Osteocyte (in vitro differentiated cells): ENCODE data around the gene SLC35F3. TPM values are rescaled to one million over a fixed set of nuclear protein-coding genes. Genes with fewer than 3 reads are reported as not detected.

Source experiments
- DNase-seq: peaks from one replicate; pipeline ENCODE4 v3.0.0; 2021; ENCODE audit warnings: mixed read lengths; ENCODE audit not compliant: unreplicated experiment; ENCODE audit errors: extremely low spot score
- H3K27ac Mint-ChIP-seq: one replicate; pipeline ENCODE4 v1.8.0; 2021; ENCODE audit warnings: mild to moderate bottlenecking, mixed read lengths; ENCODE audit not compliant: unreplicated experiment
- H3K27me3 Mint-ChIP-seq: one replicate; pipeline ENCODE4 v1.8.0; 2021; ENCODE audit warnings: mixed read lengths; ENCODE audit not compliant: unreplicated experiment
- H3K36me3 Mint-ChIP-seq: one replicate; pipeline ENCODE4 v1.8.0; 2021; ENCODE audit warnings: mixed read lengths; ENCODE audit not compliant: unreplicated experiment
- H3K4me1 Mint-ChIP-seq: one replicate; pipeline ENCODE4 v1.8.0; 2021; ENCODE audit warnings: mixed read lengths; ENCODE audit not compliant: unreplicated experiment
- H3K4me3 Mint-ChIP-seq: one replicate; pipeline ENCODE4 v1.8.0; 2021; ENCODE audit warnings: mild to moderate bottlenecking, moderate library complexity, mixed read lengths; ENCODE audit not compliant: unreplicated experiment
- H3K9me3 Mint-ChIP-seq: one replicate; pipeline ENCODE4 v1.8.0; 2021; ENCODE audit warnings: mixed read lengths; ENCODE audit not compliant: unreplicated experiment
- CTCF ChIP-seq: fragments of 200-600 bp; sonication (generic); IDR thresholded peaks from 2 replicates; pipeline ENCODE4 v1.5.0; 2021; ENCODE audit warnings: antibody characterized with exemption, mild to moderate bottlenecking, moderate library complexity
- total RNA-seq: library from RNA; stranded (reverse); gene quantifications from 2 replicates; pipeline ENCODE4 v1.2.1, GENCODE V29; 2021

SLC35F3 gene
- total RNA-seq, 1 donor from 2014 or later = not detected

GRCh38 chr1:234292548-234292947, 388.1 kb downstream of the SLC35F3 start:
- Mint-ChIP-seq H3K36me3 (no peaks in the 10 kb centered on the region), H3K9me3 (peaks cover 15% of the 10 kb centered on the region), H3K4me3 (no peak overlapping the region), H3K27me3 (no peaks in the 10 kb centered on the region), H3K27ac (no peak overlapping the region), H3K4me1 (no peaks in the 10 kb centered on the region)
- no peak for TF ChIP-seq CTCF
- DNase-seq = no peak

- no peaks in the 10 kb centered on the region for H3K4me1 Mint-ChIP-seq
- no peak for DNase-seq
- no peak overlapping the region for H3K4me3 Mint-ChIP-seq
- H3K36me3 Mint-ChIP-seq = no peaks in the 10 kb centered on the region
- H3K27ac Mint-ChIP-seq = no peak overlapping the region
- no peak for TF ChIP-seq CTCF
- peaks cover 15% of the 10 kb centered on the region for H3K9me3 Mint-ChIP-seq
- no peaks in the 10 kb centered on the region for H3K27me3 Mint-ChIP-seq
Measured at GRCh38 chr1:234294109-234294817, 389.8 kb downstream of the SLC35F3 start.

- Mint-ChIP-seq H3K9me3 (peaks cover 7% of the 10 kb centered on the region), H3K4me3 (no peak overlapping the region), H3K36me3 (no peaks in the 10 kb centered on the region), H3K27me3 (no peaks in the 10 kb centered on the region), H3K4me1 (no peaks in the 10 kb centered on the region), H3K27ac (no peak overlapping the region)
- DNase-seq = no peak
- TF ChIP-seq CTCF = no peak
Measured at GRCh38 chr1:234295068-234295467, 390.6 kb downstream of the SLC35F3 start.

- Mint-ChIP-seq H3K27me3 (no peaks in the 10 kb centered on the region), H3K36me3 (no peaks in the 10 kb centered on the region), H3K4me1 (no peaks in the 10 kb centered on the region), H3K27ac (no peak overlapping the region), H3K4me3 (no peak overlapping the region), H3K9me3 (peaks cover 6% of the 10 kb centered on the region)
- no peak for TF ChIP-seq CTCF
- DNase-seq = no peak
Measured at GRCh38 chr1:234295626-234296025, 391.1 kb downstream of the SLC35F3 start.

GRCh38 chr1:234296496-234296895, 392.0 kb downstream of the SLC35F3 start:
- TF ChIP-seq CTCF = no peak

More at GRCh38 chr1:234296496-234296895, 392.0 kb downstream of the SLC35F3 start:
- H3K36me3 Mint-ChIP-seq = no peaks in the 10 kb centered on the region
- no peak overlapping the region for H3K4me3 Mint-ChIP-seq
- no peak for DNase-seq
- no peaks in the 10 kb centered on the region for H3K9me3 Mint-ChIP-seq
- no peaks in the 10 kb centered on the region for H3K27me3 Mint-ChIP-seq
- H3K4me1 Mint-ChIP-seq = no peaks in the 10 kb centered on the region
- H3K27ac Mint-ChIP-seq = no peak overlapping the region
